Stomach (tissue), 4 donors: ENCODE measurements around the gene ATF7.

Experiments used
- CTCF ChIP-seq, 7 experiments: fragments of 450-650 bp in 4 of 7; fragments of 200-600 bp in 3 of 7; sonication (generic) in 3 of 7; IDR thresholded peaks; one replicate each; pipeline ENCODE4 v1.5.1; 2016 to 2019; ENCODE audit warnings: antibody characterized with exemption in 7 of 7, control low read depth in 2 of 7, mild to moderate bottlenecking in 1 of 7
- EP300 ChIP-seq: sonication (generic); formaldehyde crosslinking; IDR thresholded peaks from one replicate; pipeline ENCODE4 v1.6.1; 2017; ENCODE audit warnings: antibody characterized with exemption
- POLR2AphosphoS5 ChIP-seq, 3 donors: sonication (generic); formaldehyde crosslinking; IDR thresholded peaks; one replicate each; pipeline ENCODE4 v1.6.1; 2016; ENCODE audit warnings: antibody characterized with exemption in 3 of 3

- no peak for TF ChIP-seq POLR2AphosphoS5 (IDR thresholded peaks at IDR 0.05)
- TF ChIP-seq EP300, result no peak
- no peak for TF ChIP-seq CTCF (IDR thresholded peaks at IDR 0.05)
Measured at GRCh38 chr12:53643232-53643979, 17.2 kb upstream of the ATF7 start.
